GM12865 (cell line): Measurements from ENCODE around the gene PLK2.

ENCODE experiments used
- DNase-seq: peaks from one replicate; pipeline ENCODE4 v3.0.0; 2010; ENCODE audit warnings: low read depth
- H3K4me3 ChIP-seq: 2 replicates; pipeline ENCODE4 v1.5.1; 2011; ENCODE audit warnings: mild to moderate bottlenecking, low read depth, low read length, control low read depth
- TF ChIP-seq, protein P1 (sequence below): IDR thresholded peaks from 2 replicates; pipeline ENCODE4 v1.5.1; 2011; ENCODE audit warnings: low read length, control low read depth, low read depth, inconsistent platforms; ENCODE audit not compliant: insufficient read depth; ENCODE audit errors: missing control alignments

PLK2 gene

DNA sequence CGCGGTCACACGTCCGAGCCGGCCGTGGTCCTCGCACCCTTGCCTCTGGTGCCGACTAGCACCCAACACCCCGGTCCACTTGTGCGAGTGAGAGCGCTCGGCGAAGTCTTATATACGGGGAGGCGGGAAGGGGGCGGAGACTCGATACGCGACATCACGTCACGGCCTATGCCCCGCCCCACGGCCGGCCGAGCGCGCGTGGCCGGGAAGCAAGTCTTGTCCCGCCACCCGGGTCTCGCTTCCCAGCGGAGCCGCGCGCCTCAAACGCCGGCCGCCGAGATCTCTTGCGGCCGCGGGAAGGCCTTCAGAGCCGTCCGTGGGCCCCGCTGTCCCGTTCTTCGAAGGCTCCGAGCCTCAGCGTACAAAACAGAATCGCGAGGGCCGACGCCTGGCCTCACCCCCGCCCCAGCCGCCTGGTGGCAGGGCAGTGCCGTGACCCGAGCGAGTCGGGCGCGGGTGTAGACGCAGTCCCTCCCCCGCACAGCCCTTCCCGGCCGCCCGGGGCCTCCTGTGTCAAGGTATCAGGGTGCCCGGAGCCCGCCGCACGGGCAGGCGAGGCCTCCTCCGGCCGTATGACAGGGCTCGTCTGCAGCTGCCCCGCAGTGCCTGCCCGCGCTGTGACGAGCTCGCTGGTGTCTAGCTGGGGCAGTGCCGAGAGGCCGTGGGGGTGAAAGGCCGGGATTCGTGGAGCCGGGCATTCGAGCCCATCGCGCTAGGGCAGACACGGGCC is at the start of gene PLK2:
PLK2 (minus strand) TSS at position 85 of the 730 bp plus-strand sequence. CDS start 127 bp downstream, outside the sequence.
- H3K4me3 ChIP-seq = peak within 1 kb of the TSS; percentile 59
- TF ChIP-seq, protein P1, sequence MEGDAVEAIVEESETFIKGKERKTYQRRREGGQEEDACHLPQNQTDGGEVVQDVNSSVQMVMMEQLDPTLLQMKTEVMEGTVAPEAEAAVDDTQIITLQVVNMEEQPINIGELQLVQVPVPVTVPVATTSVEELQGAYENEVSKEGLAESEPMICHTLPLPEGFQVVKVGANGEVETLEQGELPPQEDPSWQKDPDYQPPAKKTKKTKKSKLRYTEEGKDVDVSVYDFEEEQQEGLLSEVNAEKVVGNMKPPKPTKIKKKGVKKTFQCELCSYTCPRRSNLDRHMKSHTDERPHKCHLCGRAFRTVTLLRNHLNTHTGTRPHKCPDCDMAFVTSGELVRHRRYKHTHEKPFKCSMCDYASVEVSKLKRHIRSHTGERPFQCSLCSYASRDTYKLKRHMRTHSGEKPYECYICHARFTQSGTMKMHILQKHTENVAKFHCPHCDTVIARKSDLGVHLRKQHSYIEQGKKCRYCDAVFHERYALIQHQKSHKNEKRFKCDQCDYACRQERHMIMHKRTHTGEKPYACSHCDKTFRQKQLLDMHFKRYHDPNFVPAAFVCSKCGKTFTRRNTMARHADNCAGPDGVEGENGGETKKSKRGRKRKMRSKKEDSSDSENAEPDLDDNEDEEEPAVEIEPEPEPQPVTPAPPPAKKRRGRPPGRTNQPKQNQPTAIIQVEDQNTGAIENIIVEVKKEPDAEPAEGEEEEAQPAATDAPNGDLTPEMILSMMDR = peak; percentile 49
- peak; percentile 87 for DNase-seq

DNA sequence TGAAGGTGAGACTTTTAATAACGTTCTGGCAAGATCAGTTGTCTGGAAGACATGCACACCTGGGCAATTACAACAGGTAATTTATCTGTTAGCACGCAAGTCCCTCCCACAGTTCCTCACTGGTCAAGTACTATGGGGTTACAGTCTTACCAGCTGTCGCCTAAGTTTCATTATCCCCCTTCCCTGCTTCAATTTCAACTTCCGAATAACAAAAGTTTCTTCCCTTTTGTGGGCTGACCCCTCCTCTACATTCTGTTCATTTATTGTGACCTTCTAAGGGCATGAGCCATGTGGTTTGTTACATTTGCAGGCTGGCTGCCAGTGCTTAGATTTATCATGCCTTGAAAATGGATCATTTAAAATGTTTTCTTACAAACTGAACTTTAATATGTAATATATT is 47.8 kb upstream of the PLK2 start:
- H3K4me3 ChIP-seq = no peak overlapping the region
- TF ChIP-seq, protein P1 = no peak
- no peak for DNase-seq

DNA sequence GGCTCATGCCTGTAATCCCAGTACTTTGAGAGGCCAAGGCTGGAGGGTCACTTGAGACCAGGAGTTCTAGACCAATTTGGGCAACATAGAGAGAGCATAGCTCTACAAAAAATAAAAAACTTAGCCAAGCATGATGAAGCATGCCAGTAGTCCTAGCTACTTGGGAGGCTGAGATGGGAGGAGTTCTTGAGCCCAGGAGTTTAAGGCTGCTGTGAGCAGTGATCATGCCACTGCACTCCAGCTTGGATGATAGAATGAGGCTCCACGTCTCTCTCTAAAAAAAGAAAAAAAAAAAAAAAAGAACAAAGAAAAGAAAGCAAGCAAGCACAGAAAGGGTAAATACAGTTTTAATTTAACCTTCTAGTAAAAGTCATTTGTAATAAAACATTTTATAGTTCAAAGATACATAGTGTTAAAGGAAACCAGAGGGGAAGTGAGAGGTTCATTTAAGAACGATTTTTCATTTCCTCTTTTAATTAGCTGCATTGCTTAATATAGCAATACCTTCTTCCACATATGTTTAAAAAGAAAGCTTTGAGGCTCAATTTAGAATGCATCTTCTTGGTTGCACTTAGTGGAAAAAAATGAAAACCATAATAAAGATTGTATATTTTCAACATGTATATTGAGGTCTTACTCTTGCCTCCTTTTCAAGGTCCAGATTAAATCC is 46.2 kb upstream of the PLK2 start:
- DNase-seq = no peak
- TF ChIP-seq, protein P1 = no peak
- H3K4me3 ChIP-seq = no peak overlapping the region

DNA sequence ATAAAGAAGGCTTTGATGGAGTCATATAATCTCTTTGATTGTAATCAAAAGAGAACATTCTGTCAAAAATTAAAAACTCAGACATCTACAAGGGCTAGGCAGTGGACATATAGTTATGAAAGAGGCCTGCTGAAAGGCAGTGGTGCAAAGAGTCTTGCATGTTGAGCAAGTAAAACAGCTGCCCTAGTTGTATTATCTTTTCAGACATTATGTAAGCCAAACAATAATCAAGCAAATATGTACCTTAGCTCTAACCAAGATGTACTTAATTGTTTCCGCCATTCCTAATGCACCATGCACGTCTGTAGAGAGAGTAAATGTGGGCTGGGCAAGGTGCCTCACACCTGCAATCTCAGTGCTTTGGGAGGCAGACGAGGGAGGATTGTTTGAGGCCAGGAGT is 45.6 kb upstream of the PLK2 start:
- TF ChIP-seq, protein P1 = no peak
- no peak overlapping the region for H3K4me3 ChIP-seq
- DNase-seq = no peak

DNA sequence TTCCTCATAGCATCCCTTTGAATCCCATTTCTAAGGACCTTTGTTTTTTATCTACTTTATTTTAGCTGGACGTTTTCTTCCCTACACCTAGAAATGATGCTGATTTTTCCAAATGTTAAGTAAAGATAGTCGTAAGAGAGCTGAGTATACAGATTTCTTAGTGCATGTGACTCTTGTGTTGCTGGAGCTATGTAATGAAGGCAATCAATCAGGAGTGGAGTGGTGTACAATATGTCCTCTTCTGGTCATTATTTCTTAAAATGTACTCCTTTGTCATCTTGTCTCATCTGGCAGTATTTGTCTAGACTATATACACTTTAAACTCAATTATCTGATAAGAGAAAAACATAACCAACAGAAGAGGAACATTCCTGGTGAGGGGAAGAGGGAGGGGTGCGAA is 44.9 kb upstream of the PLK2 start:
- no peak for DNase-seq
- TF ChIP-seq, protein P1 = no peak
- H3K4me3 ChIP-seq = no peak overlapping the region

DNA sequence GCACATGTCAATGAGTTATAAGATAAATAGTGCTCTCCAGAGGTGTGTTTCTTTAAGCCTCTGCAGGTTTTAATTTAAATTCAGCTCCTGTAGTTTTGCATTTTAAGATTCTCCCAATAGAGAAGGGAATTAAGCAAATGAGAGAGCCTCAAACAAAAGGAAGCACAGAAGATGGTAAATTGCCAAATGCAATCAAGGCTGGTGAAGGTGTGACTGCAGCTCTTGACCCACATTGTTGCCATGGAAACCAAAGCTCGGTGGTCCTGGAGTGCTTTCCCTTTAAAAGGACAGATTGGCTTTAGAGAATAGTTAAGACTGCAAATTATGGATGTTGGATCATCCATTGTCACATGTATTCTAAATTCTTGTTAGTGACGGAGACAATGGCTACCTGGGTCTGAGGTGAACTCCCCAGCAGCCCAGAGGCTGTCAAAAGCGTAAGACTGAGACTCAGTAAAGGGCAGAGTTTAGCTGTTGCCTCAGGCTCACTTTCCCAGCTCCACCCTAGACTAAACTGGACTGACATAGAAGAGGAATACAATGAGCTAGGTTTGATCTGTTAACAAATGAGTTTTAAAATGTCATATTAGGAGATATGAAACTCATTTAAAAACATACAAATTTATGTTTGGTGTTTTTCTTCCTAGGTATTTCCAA is 43.6 kb upstream of the PLK2 start:
- no peak for DNase-seq
- H3K4me3 ChIP-seq = no peak overlapping the region
- TF ChIP-seq, protein P1 = no peak
